SK-N-SH treated with all-trans-retinoic acid at 6 μM for 48 hours (cell line): ENCODE results near the gene MYLK4.

ENCODE experiments used
- GLIS3 ChIP-seq: fragments of 250-450 bp; sonication (Bioruptor Pico); IDR thresholded peaks from 2 replicates; pipeline ENCODE4 v1.5.0; 2020; ENCODE audit warnings: mild to moderate bottlenecking, moderate library complexity
- PPARA ChIP-seq: fragments of 250-450 bp; sonication (Bioruptor Pico); IDR thresholded peaks from 2 replicates; pipeline ENCODE4 v1.5.0; 2020; ENCODE audit warnings: mild to moderate bottlenecking, borderline replicate concordance

GRCh38 chr6:2643935-2644539 lies 106.7 kb downstream of the MYLK4 start:
- TF ChIP-seq PPARA (no peak), GLIS3 (CRISPR knock-in tag) (no peak)
